ENCODE data around the gene CDC45. TPM values are rescaled to one million over a fixed set of nuclear protein-coding genes. Genes with fewer than 3 reads are reported as not detected.

Gene CDC45
- total RNA-seq, 1 donor from 2014 or later, result 3.9 TPM

DNA sequence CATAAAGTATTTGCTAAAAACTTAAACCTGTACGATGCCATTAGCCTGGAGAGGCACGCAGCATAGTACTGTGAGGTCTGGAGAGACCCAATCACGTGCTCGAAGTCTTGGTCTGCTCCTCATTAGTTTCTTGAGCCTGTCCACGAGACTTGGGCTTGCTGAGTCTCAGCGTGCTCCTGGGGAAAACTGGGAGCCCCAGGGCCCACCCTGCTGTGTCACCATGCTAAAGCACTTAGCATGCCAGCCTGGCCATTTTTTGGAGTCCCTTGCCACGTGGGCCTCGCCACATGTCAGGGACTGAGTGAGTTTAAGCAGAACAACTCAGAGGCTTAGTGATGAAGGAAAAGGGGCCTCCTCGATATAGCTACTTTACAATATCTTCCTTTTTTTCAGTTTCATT, 2.6 kb downstream of the CDC45 start:
- Mint-ChIP-seq H3K4me3 (no peak overlapping the region), H3K27ac (no peak overlapping the region), H3K4me1 (peaks cover 19% of the 10 kb centered on the region), H3K9me3 (no peaks in the 10 kb centered on the region), H3K27me3 (no peaks in the 10 kb centered on the region), H3K36me3 (ENCODE audit: low read depth) (peaks cover 4% of the 10 kb centered on the region)
- no peak for DNase-seq
- ChIA-PET CTCF (no interaction called here), POLR2A (no interaction called here)
- TF ChIP-seq CTCF (IDR thresholded peaks at IDR 0.05), result no peak
- ATAC-seq (ENCODE audit: low read depth), result no peak
- intact Hi-C loops (cut with micrococcal nuclease), result no loop called here

DNA sequence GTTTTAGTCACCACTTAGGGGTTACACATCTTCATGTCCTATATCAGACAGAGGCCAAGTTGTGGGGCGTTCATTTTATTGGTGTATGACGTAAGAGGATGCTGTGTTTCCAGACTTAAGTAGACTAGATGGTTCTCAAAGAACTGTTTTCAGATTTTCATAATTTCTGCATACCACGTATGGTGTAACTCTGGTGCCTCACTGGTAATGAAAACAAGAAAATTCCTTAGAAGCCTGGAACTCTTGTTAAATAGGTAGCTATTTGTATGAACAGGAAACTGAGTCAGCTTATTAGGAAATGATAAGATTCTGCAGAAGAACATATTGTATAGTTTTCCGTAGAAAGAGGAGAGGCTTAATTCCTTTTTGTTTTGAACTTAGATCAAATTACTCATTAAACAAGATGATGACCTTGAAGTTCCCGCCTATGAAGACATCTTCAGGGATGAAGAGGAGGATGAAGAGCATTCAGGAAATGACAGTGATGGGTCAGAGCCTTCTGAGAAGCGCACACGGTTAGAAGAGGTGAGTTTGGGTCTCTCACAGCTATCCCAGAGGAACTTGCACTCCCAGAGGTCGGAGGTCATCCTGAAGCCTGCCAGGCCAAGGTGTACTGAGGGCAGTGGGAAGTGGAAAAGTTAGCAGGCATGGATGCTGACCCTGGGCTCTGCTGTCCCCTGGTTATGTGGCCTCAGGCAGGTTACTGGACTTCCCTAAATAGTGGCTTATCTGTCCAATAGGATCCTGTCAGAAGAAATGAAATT, 3.9 kb downstream of the CDC45 start:
- POLR2A ChIA-PET, result no interaction called here
- CTCF ChIA-PET, result no interaction called here
- no peaks in the 10 kb centered on the region for H3K27me3 Mint-ChIP-seq
- DNase-seq (no peak), ATAC-seq (ENCODE audit: low read depth) (no peak)
- TF ChIP-seq CTCF (IDR thresholded peaks at IDR 0.05), result no peak
- intact Hi-C loops (cut with micrococcal nuclease), result no loop called here
- H3K36me3 Mint-ChIP-seq (ENCODE audit: low read depth), result peaks cover 2% of the 10 kb centered on the region
- no peak overlapping the region for H3K4me3 Mint-ChIP-seq
- no peak overlapping the region for H3K27ac Mint-ChIP-seq
- no peaks in the 10 kb centered on the region for H3K9me3 Mint-ChIP-seq
- H3K4me1 Mint-ChIP-seq, result peaks cover 8% of the 10 kb centered on the region

DNA sequence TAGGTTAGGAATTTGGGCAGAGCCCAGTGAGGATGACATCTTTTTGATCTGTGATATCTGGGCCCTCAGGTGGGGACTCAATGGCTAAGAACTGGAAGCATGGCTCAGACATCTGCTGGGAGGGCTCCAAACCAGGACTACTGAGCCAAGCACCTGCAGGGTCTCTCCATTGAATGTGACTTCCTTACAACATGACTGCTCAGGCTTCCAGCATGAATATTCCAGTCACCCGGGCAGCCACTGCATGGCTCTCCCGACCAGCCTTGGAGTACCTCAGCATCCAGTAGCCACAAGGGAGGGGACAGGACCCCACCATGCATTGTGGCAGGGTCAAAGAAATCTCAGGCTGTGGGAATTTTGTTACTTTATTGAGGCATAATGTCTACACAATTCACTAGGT, 8.6 kb downstream of the CDC45 start:
- H3K36me3 Mint-ChIP-seq (ENCODE audit: low read depth), result no peaks in the 10 kb centered on the region
- intact Hi-C loops (cut with micrococcal nuclease), result no loop called here
- ATAC-seq (ENCODE audit: low read depth) (no peak), DNase-seq (no peak)
- H3K4me1 Mint-ChIP-seq, result no peaks in the 10 kb centered on the region
- CTCF ChIA-PET, result no interaction called here
- no peak overlapping the region for H3K4me3 Mint-ChIP-seq
- TF ChIP-seq CTCF (IDR thresholded peaks at IDR 0.05), result no peak
- no peak overlapping the region for H3K27ac Mint-ChIP-seq
- H3K27me3 Mint-ChIP-seq, result no peaks in the 10 kb centered on the region
- POLR2A ChIA-PET, result no interaction called here
- H3K9me3 Mint-ChIP-seq, result no peaks in the 10 kb centered on the region

DNA sequence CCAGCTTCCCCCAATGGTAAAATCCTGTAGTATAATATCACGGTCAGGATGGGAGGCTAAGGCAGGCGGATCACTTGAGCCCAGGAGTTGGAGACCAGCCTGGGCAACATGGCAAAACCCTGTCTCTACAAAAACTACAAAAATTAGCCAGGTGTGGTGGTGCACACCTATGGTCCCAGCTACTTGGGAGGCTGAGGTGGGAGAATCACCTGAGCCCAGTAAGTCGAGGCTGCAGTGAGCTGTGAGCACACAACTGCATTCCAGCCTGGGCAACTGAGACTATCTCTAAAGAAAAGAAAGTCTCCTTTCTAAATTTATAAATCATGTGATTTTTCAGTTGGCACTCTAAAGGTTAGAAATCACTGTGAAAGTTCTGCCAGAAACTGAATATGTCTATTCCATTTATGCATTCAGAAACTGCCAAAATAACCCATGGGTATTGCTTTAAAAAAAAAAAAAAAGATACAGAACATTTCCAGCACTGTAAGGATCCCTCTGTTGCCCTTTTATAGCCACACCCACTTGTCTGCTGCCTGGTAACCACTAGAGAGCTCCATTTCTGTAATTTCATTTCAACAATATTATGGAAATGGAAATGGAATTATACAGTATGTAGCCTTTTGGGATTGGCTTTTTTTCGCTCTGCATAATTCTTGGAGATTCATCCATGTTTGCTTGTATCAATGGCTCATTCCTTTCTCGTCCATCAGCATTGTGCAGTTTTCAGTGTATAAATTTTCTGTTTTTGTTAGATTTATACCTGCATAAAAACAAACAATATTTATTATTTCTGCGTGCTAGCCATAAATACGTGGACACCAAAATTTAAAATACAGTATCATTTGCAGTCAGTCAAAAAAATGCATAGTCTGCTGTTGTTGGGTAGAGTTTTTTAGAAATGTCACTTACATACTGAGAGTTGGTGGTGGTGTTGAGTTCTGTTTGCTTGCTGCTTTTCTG, 9.4 kb downstream of the CDC45 start:
- ChIA-PET CTCF (interaction anchor here (1.0 to 1.4 kb wide), 2 partner anchors 140 to 345 kb away, joined by 3 read pairs; partner anchors contain the start of gene ESS2), POLR2A (no interaction called here)
- DNase-seq (no peak), ATAC-seq (ENCODE audit: low read depth) (no peak)
- Mint-ChIP-seq H3K4me1 (no peaks in the 10 kb centered on the region), H3K27me3 (no peaks in the 10 kb centered on the region), H3K36me3 (ENCODE audit: low read depth) (no peaks in the 10 kb centered on the region), H3K9me3 (no peaks in the 10 kb centered on the region), H3K4me3 (no peak overlapping the region), H3K27ac (no peak overlapping the region)
- intact Hi-C loops (cut with micrococcal nuclease), result no loop called here
- TF ChIP-seq CTCF (IDR thresholded peaks at IDR 0.05), result no peak

- no peaks in the 10 kb centered on the region for H3K36me3 Mint-ChIP-seq (ENCODE audit: low read depth)
- DNase-seq (no peak), ATAC-seq (ENCODE audit: low read depth) (no peak)
- H3K9me3 Mint-ChIP-seq, result no peaks in the 10 kb centered on the region
- H3K27ac Mint-ChIP-seq, result no peak overlapping the region
- POLR2A ChIA-PET, result no interaction called here
- TF ChIP-seq CTCF (IDR thresholded peaks at IDR 0.05), result no peak
- no peaks in the 10 kb centered on the region for H3K27me3 Mint-ChIP-seq
- CTCF ChIA-PET, result no interaction called here
- no peaks in the 10 kb centered on the region for H3K4me1 Mint-ChIP-seq
- intact Hi-C loops (cut with micrococcal nuclease), result no loop called here
- no peak overlapping the region for H3K4me3 Mint-ChIP-seq
These were observed 11.0 kb downstream of the CDC45 start for GRCh38 chr22:19490628-19491230.

Measured in activated B cell treated with CpG ODN at 0.5 μM for 24 hours (primary cell).